Common myeloid progenitor, CD34-positive (primary cell): ENCODE results near the gene CADM4.

ENCODE experiments used
- CTCF ChIA-PET: fragments of 350-600 bp; sonication (Branson Sonifier 250); formaldehyde crosslinking; loops from one replicate; lab custom pipeline; 2021; ENCODE audit warnings: antibody characterized with exemption; lab: Charles Lee
- POLR2A ChIA-PET: fragments of 350-600 bp; sonication (Branson Sonifier 250); formaldehyde crosslinking; loops from one replicate; lab custom pipeline; 2021; ENCODE audit warnings: antibody characterized with exemption; lab: Charles Lee
- DNase-seq, 3 donors: peaks; one replicate each; pipeline versions ENCODE4 v3.0.0 to v3.0.0-alpha.2; 2013
- H3K27ac ChIP-seq, 2 experiments: 1 replicate in 1 of 2; 2 replicates in 1 of 2; pipeline ENCODE4 v1.7.0; 2013; ENCODE audit warnings: inconsistent platforms in 2 of 2, low read length in 2 of 2, mild to moderate bottlenecking in 2 of 2, low read depth in 1 of 2, moderate library complexity in 1 of 2; ENCODE audit not compliant: severe bottlenecking in 2 of 2, insufficient read depth in 1 of 2, poor library complexity in 1 of 2
- H3K27me3 ChIP-seq, 5 experiments: replicated peaks in 2 of 5; 1 replicate in 3 of 5; 2 replicates in 2 of 5; pipeline versions ENCODE4 v1.6.1 to v1.7.0; 2013; ENCODE audit warnings: low read length in 4 of 5, mild to moderate bottlenecking in 2 of 5, moderate library complexity in 2 of 5, inconsistent platforms in 1 of 5; ENCODE audit not compliant: insufficient read depth in 5 of 5, control insufficient read depth in 4 of 5
- H3K36me3 ChIP-seq, 4 experiments: 1 replicate in 2 of 4; 2 replicates in 2 of 4; pipeline versions ENCODE4 v1.6.1 to v1.7.0; 2013; ENCODE audit warnings: low read length in 3 of 4, control low read depth in 1 of 4, mild to moderate bottlenecking in 1 of 4; ENCODE audit not compliant: control insufficient read depth in 4 of 4, insufficient read depth in 4 of 4
- H3K4me1 ChIP-seq, 4 experiments: 1 replicate in 3 of 4; 2 replicates in 1 of 4; pipeline versions ENCODE4 v1.6.1 to v1.7.1; 2013; ENCODE audit warnings: low read length in 3 of 4, mild to moderate bottlenecking in 3 of 4, control low read depth in 1 of 4, inconsistent platforms in 1 of 4, moderate library complexity in 1 of 4; ENCODE audit not compliant: control insufficient read depth in 4 of 4, insufficient read depth in 4 of 4; ENCODE audit errors: control extremely low read depth in 1 of 4
- H3K4me3 ChIP-seq, 7 experiments: 1 replicate in 4 of 7; 2 replicates in 3 of 7; pipeline versions ENCODE4 v1.5.1 to v1.7.0; 2013; ENCODE audit warnings: mild to moderate bottlenecking in 7 of 7, low read length in 6 of 7, moderate library complexity in 6 of 7, inconsistent platforms in 2 of 7, low read depth in 2 of 7, control low read depth in 1 of 7; ENCODE audit not compliant: insufficient read depth in 4 of 7, control insufficient read depth in 1 of 7; ENCODE audit errors: extremely low read depth in 1 of 7
- H3K9me3 ChIP-seq, 5 experiments: 1 replicate in 4 of 5; 2 replicates in 1 of 5; pipeline versions ENCODE4 v1.6.1 to v1.7.1; 2013; ENCODE audit warnings: low read length in 4 of 5, mild to moderate bottlenecking in 2 of 5, inconsistent platforms in 1 of 5, low read depth in 1 of 5, moderate library complexity in 1 of 5; ENCODE audit not compliant: control insufficient read depth in 4 of 5, insufficient read depth in 2 of 5; ENCODE audit errors: control extremely low read depth in 1 of 5
- WGBS: methylation state at CpG from one replicate; pipeline ENCODE4 v1.1.5; 2013; ENCODE audit not compliant: insufficient coverage; 5-methylcytosine and 5-hydroxymethylcytosine counted together

The CADM4 gene

DNA sequence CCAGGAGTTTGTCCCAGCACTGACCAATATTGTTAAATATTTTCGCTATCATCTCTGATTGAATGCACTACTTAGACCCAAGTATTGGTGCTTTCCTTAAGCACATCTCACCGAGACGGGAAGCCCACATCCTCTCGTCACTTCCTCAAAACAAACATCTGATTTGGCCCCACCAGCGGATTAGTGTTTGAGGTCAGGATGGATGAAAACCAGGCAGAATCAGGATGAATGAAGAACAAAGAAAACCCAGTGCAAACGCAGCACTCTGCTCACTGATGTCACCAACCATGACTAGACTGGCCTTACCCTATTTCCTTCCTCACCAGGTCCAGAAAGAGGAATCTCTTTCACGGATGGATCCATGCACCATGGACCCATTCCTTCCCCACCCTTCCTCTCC lies 24.4 kb upstream of the CADM4 start:
- peaks cover 6 to 33% (median 11%) of the 10 kb centered on the region in 4 experiments for H3K36me3 ChIP-seq
- H3K27me3 ChIP-seq, result no peaks in the 10 kb centered on the region
- H3K27ac ChIP-seq, result peak overlapping the region in 1 of 2 experiments; percentile 52
- peak; percentile 91 to 98 (median 97) for DNase-seq
- H3K9me3 ChIP-seq, result no peaks in the 10 kb centered on the region
- WGBS, result 0% methylated on average over 2 of the region's 7 CpGs
- H3K4me3 ChIP-seq, result peak overlapping the region in 6 of 7 experiments; percentile 10 to 70 (median 23)
- ChIA-PET CTCF (interaction anchor here (1.5 to 3.1 kb wide), 3 partner anchors 12 to 45 kb away, joined by 3 to 17 read pairs (median 3); no protein-coding TSS in a partner anchor), POLR2A (no interaction called here)
- H3K4me1 ChIP-seq, result peaks cover 10 to 41% (median 32%) of the 10 kb centered on the region in 4 experiments

- Histone ChIP-seq H3K36me3 (peaks cover 6 to 42% (median 15%) of the 10 kb centered on the region in 4 experiments), H3K9me3 (peaks cover 0 to 5% (median 0%) of the 10 kb centered on the region in 5 experiments), H3K27ac (no peak overlapping the region), H3K27me3 (no peaks in the 10 kb centered on the region), H3K4me1 (peaks cover 10 to 29% (median 23%) of the 10 kb centered on the region in 4 experiments), H3K4me3 (no peak overlapping the region)
- 100% methylated on average over 4 of the region's 6 CpGs for WGBS
- POLR2A ChIA-PET, result interaction anchor here (0.6 kb wide), 1 partner anchor 93 kb away, joined by 3 read pairs; no protein-coding TSS in a partner anchor
- CTCF ChIA-PET, result interaction anchor here (0.6 to 3.1 kb wide), 7 partner anchors 8 to 115 kb away, joined by 3 to 17 read pairs (median 4); no protein-coding TSS in a partner anchor
- DNase-seq, result no peak
Measured at GRCh38 chr19:43662487-43662886, 22.8 kb upstream of the CADM4 start.

DNA sequence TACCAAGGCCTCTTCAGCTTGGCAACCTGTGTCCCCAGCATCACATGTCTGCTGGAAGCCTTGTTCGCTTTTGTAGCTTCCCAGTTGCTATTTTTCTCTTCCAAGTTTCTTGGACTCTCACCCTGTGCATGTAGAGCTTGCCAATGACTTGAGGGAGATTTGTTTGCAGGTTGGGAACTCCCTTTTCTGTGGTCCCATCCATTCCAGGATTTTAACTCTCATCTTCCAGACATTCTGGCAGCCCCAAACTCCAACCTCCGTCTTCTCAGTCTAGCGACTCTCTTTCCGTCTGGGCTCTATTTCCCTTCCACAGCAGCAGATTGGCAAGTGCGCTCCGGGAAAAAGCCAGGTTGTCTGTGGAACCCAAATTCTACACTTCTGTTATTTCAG lies 21.3 kb upstream of the CADM4 start:
- H3K4me1 ChIP-seq, result peaks cover 10 to 25% (median 22%) of the 10 kb centered on the region in 4 experiments
- no peaks in the 10 kb centered on the region for H3K27me3 ChIP-seq
- peaks cover 7 to 46% (median 15%) of the 10 kb centered on the region in 4 experiments for H3K36me3 ChIP-seq
- peaks cover 0 to 5% (median 0%) of the 10 kb centered on the region in 5 experiments for H3K9me3 ChIP-seq
- CTCF ChIA-PET, result interaction anchor here (3.1 kb wide), 1 partner anchor 9 kb away, joined by 17 read pairs; no protein-coding TSS in a partner anchor
- 89% methylated on average over 6 of the region's 6 CpGs for WGBS
- H3K27ac ChIP-seq, result no peak overlapping the region
- no peak for DNase-seq
- POLR2A ChIA-PET, result no interaction called here
- no peak overlapping the region for H3K4me3 ChIP-seq

GRCh38 chr19:43660301-43660970 lies 20.8 kb upstream of the CADM4 start:
- Histone ChIP-seq H3K4me1 (peaks cover 10 to 25% (median 22%) of the 10 kb centered on the region in 4 experiments), H3K27me3 (no peaks in the 10 kb centered on the region), H3K4me3 (no peak overlapping the region), H3K36me3 (peaks cover 8 to 49% (median 18%) of the 10 kb centered on the region in 4 experiments), H3K9me3 (peaks cover 0 to 5% (median 0%) of the 10 kb centered on the region in 5 experiments), H3K27ac (no peak overlapping the region)
- 89% methylated on average over 5 of the region's 7 CpGs for WGBS
- ChIA-PET POLR2A (no interaction called here), CTCF (no interaction called here)
- no peak for DNase-seq

- Histone ChIP-seq H3K4me3 (no peak overlapping the region), H3K36me3 (peaks cover 5 to 48% (median 19%) of the 10 kb centered on the region in 4 experiments), H3K4me1 (peaks cover 0 to 7% (median 5%) of the 10 kb centered on the region in 4 experiments), H3K27ac (no peak overlapping the region), H3K9me3 (peaks cover 0 to 5% (median 0%) of the 10 kb centered on the region in 5 experiments), H3K27me3 (no peaks in the 10 kb centered on the region)
- 100% methylated on average over 8 of the region's 8 CpGs for WGBS
- POLR2A ChIA-PET, result no interaction called here
- CTCF ChIA-PET, result interaction anchor here (1.0 to 1.6 kb wide), 3 partner anchors 10 to 103 kb away, joined by 3 to 4 read pairs (median 3); no protein-coding TSS in a partner anchor
- DNase-seq, result no peak
Measured at GRCh38 chr19:43658494-43658893, 18.8 kb upstream of the CADM4 start.

- no peaks in the 10 kb centered on the region for H3K27me3 ChIP-seq
- H3K4me1 ChIP-seq, result peaks cover 0 to 2% (median under 1%) of the 10 kb centered on the region in 4 experiments
- H3K4me3 ChIP-seq, result no peak overlapping the region
- H3K27ac ChIP-seq, result no peak overlapping the region
- peaks cover 0 to 5% (median 0%) of the 10 kb centered on the region in 5 experiments for H3K9me3 ChIP-seq
- 94% methylated on average over 2 of the region's 2 CpGs for WGBS
- CTCF ChIA-PET, result interaction anchor here (1.0 to 1.6 kb wide), 3 partner anchors 10 to 103 kb away, joined by 3 to 4 read pairs (median 3); no protein-coding TSS in a partner anchor
- H3K36me3 ChIP-seq, result peaks cover 5 to 44% (median 19%) of the 10 kb centered on the region in 4 experiments
- no peak for DNase-seq
- POLR2A ChIA-PET, result no interaction called here
Measured at GRCh38 chr19:43658001-43658400, 18.4 kb upstream of the CADM4 start.

GRCh38 chr19:43656436-43656835 lies 16.8 kb upstream of the CADM4 start:
- peaks cover 0 to 5% (median 0%) of the 10 kb centered on the region in 5 experiments for H3K9me3 ChIP-seq
- ChIA-PET CTCF (no interaction called here), POLR2A (no interaction called here)
- H3K27me3 ChIP-seq, result no peaks in the 10 kb centered on the region
- H3K36me3 ChIP-seq, result peaks cover 5 to 48% (median 19%) of the 10 kb centered on the region in 4 experiments
- no peak overlapping the region for H3K4me3 ChIP-seq
- no peak for DNase-seq
- 100% methylated on average over 1 of the region's 6 CpGs for WGBS
- H3K27ac ChIP-seq, result no peak overlapping the region
- no peaks in the 10 kb centered on the region for H3K4me1 ChIP-seq
